ENCODE data around the gene ANKRD37. TPM values are rescaled to one million over a fixed set of nuclear protein-coding genes. Genes with fewer than 3 reads are reported as not detected.

ANKRD37 gene
- total and polyA plus RNA-seq, 4 donors = 1.2 to 7.9 (median 3.4) TPM

- DNase-seq (ENCODE audit: low spot score) = no peak
- Histone ChIP-seq H3K4me1 (ENCODE audit: control insufficient read depth in 4 of 4, insufficient read depth in 4 of 4, low read length in 3 of 4) (no peaks in the 10 kb centered on the region), H3K36me3 (ENCODE audit: control insufficient read depth in 4 of 4, insufficient read depth in 3 of 4, low read depth in 1 of 4, low read length in 3 of 4) (peaks cover 0 to 12% (median 3%) of the 10 kb centered on the region in 4 donors), H3K9ac (ENCODE audit: low read depth in 1 of 2, low read length in 2 of 2) (no peak overlapping the region), H3K9me3 (ENCODE audit: control insufficient read depth in 4 of 4, low read length in 3 of 4) (no peaks in the 10 kb centered on the region), H3K27ac (ENCODE audit: low read depth in 1 of 2, low read length in 2 of 2) (no peak overlapping the region), H3K4me3 (ENCODE audit: low read depth in 1 of 3, low read length in 3 of 3) (no peak overlapping the region), H3K27me3 (ENCODE audit: control insufficient read depth in 4 of 4, insufficient read depth in 4 of 4, low read length in 3 of 4) (no peaks in the 10 kb centered on the region)
- WGBS = 98% methylated on average over 13 of the region's 13 CpGs
- no peak for TF ChIP-seq EGR1 (IDR thresholded peaks at IDR 0.05; ENCODE audit: low read depth in 2 of 2)
- TF ChIP-seq RXRA (IDR thresholded peaks at IDR 0.05) = no peak
- no peak for TF ChIP-seq FOXA2 (IDR thresholded peaks at IDR 0.05)
- no peak for TF ChIP-seq SP1 (IDR thresholded peaks at IDR 0.05)
- TF ChIP-seq TAF1 (conservative IDR thresholded peaks at IDR 0.05) = no peak
- no peak for TF ChIP-seq ZBTB33 (IDR thresholded peaks at IDR 0.05)
- no peak for TF ChIP-seq RAD21 (IDR thresholded peaks at IDR 0.05)
- no peak for TF ChIP-seq ATF3 (IDR thresholded peaks at IDR 0.05)
- no peak for TF ChIP-seq REST (IDR thresholded peaks at IDR 0.05)
- no peak for TF ChIP-seq HNF4A (conservative IDR thresholded peaks at IDR 0.05)
- TF ChIP-seq NR2F2 (IDR thresholded peaks at IDR 0.05) = no peak
- no peak for TF ChIP-seq FOXA1 (IDR thresholded peaks at IDR 0.05)
- TF ChIP-seq MAX (IDR thresholded peaks at IDR 0.05) = no peak
- no peak for TF ChIP-seq JUND (IDR thresholded peaks at IDR 0.05)
- no peak for TF ChIP-seq HNF4G (IDR thresholded peaks at IDR 0.05)
- TF ChIP-seq GABPA (IDR thresholded peaks at IDR 0.05 in 1 of 2, conservative IDR thresholded peaks at IDR 0.05 in 1 of 2) = no peak
- TF ChIP-seq CTCF (IDR thresholded peaks at IDR 0.05; ENCODE audit: low read depth, low read length, missing input control) = no peak
- TF ChIP-seq YY1 (IDR thresholded peaks at IDR 0.05) = no peak
These were observed 45.0 kb upstream of the ANKRD37 start for GRCh38 chr4:185351691-185352090.
